ENCODE results near the gene ANO10.
"Not testable (repeated sequence)": the region's sequence is repeated elsewhere in the genome, so short reads cannot be mapped to it uniquely, and the experiment has no call there.

The ANO10 gene

DNA sequence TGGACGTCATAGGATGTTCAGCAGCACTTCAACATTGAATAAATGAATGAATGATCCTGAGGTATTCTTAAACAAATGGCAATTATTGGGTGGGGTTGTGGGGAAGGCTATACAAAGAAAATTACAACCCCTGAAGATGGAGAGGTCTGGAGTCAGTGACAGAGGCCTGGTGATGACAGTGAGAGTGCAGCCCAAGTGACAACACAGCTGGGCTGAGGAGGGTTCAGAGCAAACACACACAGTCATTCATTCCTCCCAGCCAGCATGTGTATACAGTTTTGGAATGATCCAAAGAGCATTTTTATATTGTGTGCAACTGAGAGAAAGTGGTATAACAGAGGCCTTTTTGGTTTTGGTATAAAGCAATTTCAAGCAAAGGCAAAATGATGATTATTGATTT, 148.1 kb downstream of the ANO10 start:
- DNase-seq (no peak), ATAC-seq (peak; percentile 62)

DNA sequence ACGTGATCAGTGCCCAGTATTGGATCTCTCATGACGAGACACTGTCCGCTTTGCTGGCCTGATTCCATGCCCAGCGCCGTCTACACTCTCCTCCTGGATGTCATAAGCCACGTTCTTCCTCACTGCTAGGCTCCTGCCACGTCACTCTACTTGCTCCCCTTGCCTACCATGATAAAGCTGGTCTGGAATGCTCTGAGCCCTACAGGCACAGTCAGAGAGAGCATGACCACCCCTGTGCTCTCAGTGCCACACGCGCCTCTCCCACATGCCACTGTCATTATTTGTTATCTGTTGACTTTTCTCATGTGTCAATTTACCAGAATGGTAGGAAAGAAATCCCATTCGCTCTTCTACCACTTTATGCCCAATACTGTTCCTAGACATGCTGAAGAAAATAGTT, 148.6 kb downstream of the ANO10 start:
- DNase-seq = no peak
- peak; percentile 26 for ATAC-seq

DNA sequence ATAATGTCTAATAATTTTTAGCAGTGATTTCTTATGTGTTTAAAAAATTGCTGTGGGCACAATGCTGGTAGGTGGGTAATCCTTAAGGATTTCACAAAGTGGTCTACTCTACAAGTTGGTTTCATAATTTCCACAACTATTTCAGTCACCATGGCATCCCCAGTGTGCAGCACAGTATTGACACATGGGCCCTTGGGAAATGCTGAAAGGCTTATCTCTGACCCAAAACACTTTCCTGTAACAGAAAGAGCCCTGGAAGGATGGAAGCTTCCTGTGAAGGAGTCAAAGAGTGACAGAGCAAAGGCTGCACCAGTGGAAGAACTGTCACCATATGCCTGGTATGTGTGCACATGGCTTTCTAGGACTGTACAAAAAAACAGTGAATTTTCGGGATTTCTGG, 153.7 kb downstream of the ANO10 start:
- DNase-seq (no peak), ATAC-seq (no peak)

DNA sequence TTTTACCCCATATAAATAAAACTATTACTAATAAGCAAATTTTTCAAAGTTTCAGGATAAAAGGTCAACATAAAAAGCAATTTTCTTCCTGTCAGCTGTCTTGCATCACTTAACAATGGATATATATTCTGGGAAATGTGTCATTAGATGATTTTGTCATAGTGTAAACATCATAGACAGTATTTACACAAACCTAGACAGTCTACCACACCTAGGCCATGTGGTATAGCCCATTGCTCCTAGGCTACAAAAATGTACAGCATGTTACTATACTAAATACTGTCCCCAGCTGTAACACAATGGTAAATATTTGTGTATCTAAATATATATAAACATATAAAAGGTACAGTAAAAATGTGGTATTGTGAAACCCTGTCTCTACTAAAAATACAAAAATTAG, 156.7 kb downstream of the ANO10 start:
- DNase-seq = no peak
- no peak for ATAC-seq

DNA sequence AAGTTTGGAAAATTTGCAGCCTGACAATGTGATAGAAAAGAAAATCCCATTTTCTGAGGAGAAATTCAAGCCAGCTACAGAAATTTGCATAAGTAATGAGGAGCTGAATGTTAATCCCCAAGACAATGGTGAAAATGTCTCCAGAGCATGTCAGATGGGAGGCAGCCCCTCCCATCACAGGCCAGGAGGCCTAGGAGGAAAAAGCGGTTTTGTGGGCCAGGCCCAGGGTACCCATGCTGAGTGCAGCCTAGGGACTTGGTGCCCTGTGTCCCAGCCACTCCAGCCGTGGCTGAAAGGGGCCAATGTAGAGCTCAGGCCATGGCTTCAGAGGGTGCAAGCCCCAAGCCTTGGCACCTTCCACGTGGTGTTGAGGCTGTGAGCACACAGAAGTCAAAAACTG, 159.2 kb downstream of the ANO10 start:
- not testable (repeated sequence) for ATAC-seq

DNA sequence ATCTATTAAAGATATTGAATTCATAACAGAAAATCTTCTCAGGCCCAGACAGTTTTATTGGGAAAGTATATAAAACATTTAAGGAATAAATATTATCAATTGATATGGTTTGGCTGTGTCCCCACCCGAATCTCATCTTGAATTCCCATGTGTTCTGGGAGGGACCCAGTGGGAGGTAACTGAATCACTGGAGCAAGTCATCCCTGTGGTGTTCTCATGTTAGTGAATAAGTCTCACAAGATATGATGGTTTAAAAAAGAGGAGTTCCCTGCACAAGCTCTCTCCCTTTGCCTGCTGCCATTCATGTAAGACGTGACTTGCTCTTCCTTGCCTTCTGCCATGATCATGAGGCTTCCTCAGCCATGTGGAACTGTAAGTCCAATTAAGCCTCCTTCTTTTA, 160.5 kb downstream of the ANO10 start:
- ATAC-seq = no peak

More for the DNA sequence above, 159.2 kb downstream of the ANO10 start:
- not testable (repeated sequence) for DNase-seq

DNA sequence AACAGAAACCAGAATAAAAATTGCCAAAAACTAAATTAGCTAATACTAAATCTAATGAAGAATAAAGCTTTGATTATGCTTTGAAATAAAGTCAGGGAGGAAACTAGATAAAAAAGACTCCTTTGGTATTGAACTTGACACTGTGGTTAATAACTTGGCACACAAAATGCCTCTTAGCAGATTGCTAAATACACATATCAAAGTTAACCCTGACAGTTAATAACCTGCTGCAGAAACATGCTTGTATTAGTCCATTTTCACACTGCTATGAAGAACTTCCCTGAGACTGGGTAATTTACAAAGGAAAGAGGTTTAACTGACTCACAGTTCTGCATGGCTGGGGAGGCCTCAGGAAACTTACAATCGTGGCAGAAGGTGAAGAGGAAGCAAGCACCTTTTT, 164.8 kb downstream of the ANO10 start:
- not testable (repeated sequence) for DNase-seq, ATAC-seq

More for the DNA sequence above, 160.5 kb downstream of the ANO10 start:
- no peak for DNase-seq

DNA sequence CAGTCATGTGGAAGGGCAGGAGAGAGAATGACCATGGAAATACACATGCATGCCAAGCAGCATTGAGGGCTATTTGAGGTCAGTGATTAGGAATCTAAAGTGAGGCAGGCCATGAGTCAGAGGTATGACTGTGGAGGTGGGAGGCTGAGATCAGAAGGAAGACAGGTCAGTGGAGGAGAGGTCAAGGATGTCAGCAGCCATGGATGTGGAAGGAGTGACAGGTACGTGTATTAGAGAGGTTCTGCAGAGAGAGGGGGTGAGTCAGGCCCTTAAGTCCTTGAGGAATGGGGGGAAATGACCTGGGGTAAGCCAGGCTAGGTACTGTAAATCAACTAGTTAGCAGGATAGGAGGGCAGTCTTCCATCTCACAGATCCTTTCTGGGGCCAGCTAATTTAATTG, 166.6 kb downstream of the ANO10 start:
- no peak for DNase-seq

DNA sequence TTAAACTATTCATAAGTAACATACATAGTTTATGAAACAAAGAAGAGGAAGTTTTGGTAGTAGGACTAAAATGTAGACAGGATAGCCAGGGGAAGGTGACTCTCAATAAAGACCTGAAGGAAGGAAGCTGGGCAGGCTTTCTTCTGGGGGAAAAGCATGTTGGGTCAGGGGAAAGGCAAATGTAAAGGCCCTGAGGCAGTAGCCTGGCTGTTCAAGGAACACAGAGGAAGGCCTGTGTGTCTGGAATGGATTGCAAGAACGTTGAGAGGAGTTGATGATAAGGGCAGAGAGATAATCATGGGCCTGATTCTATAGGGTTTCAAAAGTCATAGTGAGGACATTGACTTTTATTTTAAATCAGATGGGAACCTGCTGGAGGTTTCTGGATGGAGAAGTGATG, 167.8 kb downstream of the ANO10 start:
- DNase-seq (no peak), ATAC-seq (no peak)

More for the DNA sequence above, 166.6 kb downstream of the ANO10 start:
- peak; percentile 46 for ATAC-seq

DNA sequence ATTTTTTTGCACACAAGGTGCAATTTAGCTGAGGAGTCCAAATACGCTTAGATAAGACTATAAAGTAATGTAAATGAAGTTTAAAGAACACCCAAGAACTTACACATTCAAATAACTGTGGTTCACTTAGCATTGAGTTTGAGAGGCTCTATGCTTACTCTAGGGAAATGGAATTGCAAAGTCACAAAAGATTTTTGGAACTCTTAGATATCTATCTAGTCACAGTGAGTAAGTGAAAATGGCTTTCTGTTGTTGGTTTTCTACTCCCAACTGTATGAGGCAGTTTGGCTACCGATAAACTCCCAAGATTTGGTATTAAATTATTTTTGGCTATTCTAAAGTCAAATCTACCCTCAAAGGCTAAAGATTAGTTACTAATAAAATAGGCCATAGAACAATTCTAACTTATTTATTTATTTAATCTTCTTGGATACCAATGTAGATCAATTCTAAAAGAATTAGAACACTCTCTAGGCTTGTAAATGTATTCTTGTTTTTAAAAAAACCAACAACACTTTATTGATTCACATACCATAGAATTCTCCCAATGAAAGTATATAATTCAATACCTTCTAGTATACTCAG, 170.0 kb downstream of the ANO10 start:
- no peak for DNase-seq
- no peak for ATAC-seq

DNA sequence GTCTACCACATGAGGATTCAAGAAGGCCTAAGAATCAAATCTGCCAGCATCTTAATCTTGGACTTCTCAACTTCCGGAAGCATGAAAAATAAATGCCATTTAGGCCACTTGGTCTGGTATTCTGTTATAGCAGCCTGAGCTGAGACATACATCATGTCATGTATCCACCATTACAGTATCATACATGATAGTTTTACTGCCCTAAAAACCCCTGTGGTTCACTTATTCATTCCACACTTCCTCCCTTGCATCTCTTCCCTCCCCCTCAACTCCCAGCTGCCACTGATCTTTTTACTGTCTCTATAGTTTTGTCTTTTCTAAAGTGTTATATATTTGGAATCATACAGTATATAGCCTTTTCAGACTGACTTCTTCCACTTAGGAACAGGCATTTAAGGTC, 173.7 kb downstream of the ANO10 start:
- no peak for ATAC-seq
- no peak for DNase-seq

DNA sequence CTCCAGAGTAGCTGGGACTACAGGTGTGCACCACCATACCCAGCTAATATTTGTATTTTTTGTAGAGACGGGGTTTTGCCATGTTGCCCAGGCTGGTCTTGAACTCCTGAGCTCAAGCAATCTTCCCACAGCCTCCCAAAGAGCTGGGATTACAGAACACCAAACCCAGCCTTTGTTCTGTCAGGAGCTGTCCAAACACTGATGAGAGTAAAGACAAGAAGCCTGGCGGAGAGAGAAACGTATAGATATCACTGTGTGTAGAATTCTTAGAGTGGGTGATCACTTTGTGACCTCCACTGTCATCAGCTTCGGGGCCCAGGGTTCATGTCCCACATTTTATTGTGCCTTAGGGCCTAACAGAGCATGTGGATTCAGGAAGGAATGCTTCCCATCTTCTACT, 176.0 kb downstream of the ANO10 start:
- DNase-seq = no peak
- no peak for ATAC-seq

DNA sequence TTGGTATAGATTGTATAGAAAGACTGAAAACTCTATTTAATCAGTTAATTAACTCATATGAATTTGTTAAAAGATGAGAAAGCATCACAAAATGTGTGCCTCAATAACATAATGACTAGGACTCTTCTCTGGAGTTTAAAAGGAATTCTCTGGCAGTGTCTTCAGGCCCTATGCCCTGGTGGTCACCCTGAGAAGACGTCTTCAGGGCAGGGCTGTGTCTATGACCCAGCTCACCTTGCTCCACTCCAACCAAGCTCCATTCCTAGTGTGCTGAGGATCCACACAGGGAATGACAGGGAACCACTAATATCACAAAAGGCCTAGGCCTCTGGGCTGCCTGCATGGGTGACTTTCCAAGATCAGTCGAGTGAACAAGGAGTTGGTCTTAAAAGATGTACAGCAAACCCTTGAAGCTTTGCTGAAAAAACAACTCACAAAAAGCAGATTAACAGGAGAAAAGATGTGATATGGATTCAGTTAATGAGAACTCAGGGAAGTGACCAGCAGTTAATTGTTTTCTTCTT, 178.9 kb downstream of the ANO10 start:
- ATAC-seq (no peak), DNase-seq (no peak)

DNA sequence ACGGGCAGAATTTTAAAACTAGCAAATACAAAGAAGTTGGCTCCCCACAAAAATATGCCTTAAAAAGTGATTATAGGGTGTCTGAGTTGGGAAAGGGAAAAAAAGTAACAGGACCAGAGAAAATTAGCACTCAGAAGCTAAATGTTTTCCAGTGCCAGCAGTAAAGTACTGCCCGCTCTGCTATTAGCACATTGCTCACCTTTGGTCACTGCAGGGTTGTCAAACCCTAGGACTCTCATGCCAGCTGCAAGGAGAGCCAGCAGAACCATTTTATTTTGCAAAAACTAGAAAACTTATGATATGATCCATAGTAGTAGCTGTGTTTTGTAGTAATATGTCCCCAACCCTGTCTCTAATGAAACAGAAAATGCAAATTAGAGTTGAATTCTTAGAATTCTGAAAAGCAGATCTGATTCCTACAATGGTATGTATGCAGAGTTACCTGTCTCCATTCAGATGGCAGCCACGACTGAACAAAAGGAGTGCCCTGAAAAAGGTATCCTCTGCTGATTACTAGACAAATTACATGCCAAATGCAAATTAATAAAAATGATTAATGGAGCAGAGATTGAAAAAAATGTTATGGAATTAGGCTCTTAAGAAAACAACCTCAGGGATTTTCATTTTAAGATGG, 185.2 kb downstream of the ANO10 start:
- ATAC-seq (no peak), DNase-seq (no peak)

DNA sequence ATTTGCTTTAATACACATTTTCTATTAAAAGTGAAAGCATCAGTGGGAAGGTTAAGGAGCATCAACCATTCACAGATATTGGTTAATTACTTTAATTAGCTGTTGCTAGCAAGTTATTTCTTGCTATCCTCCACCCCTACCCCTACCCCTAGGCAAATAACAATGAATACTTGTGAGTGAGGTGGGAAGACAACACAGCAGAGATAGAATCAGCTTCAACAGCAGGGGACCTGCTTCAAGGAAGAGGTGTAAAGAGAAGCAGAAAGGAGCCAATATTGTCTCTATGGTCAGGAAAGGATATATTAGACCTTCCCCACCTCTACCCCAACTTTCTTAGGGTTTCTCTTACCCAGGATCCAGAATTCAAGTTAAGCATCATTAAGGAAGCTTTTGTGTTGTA, 186.1 kb downstream of the ANO10 start:
- DNase-seq = no peak
- no peak for ATAC-seq

DNA sequence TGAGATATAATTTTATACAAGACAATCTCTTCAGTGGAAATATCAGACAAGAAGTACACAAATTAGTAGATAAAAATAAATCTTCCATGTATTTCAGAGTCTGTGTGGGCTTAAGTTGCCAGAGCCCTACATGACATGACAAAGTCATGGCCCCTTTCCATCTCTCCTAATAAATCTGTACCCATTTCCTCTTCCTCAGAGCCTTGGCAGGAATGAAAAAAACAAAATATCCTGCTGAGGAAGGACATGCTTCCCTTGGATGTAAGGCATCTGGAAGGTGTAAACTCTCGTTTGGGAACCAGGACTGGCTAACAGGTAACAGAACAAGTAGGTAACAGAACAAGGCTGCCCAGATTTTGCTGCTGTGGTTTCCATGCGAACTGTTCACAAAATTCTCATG, 187.4 kb downstream of the ANO10 start:
- DNase-seq = no peak
- no peak for ATAC-seq

DNA sequence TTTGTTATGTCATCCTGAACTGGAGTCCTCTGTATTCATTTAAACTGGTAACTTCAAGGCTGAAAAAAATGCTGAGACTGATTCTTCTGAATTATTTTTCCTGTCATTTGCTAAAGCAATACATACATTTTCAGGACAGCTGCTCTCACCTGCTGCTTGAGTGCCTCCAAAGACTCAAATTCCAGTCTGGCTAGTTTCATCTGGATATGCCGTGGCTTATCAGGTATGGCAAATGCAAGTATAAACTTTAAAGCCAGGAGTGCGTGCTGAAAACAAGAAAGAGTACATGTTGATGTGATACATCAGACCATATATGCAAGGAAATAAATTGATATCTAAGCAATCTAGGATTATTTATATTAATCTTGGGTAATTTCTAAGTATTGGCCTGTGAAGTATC, 189.3 kb downstream of the ANO10 start:
- no peak for ATAC-seq

DNA sequence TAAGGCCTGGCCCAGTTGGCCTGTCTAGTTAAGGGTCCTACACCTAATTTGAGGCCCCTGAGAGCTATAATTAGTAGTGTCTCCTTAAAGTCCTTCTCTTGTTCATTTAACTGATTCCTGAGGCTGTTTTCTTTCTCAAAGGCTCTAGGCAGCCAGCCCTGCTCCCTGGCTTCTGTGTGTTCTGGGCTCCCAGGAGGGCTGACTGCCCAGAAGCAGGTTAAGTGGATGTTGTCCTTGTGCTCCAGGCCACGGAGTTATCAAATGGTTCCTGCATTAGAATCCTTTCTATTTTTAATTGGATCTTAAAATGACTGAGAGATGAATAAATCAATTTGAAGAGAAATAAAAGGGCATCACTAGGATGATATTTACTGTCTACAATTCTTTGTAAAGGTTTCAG, 195.4 kb downstream of the ANO10 start:
- DNase-seq (no peak), ATAC-seq (no peak)

More for the DNA sequence above, 189.3 kb downstream of the ANO10 start:
- no peak for DNase-seq

DNA sequence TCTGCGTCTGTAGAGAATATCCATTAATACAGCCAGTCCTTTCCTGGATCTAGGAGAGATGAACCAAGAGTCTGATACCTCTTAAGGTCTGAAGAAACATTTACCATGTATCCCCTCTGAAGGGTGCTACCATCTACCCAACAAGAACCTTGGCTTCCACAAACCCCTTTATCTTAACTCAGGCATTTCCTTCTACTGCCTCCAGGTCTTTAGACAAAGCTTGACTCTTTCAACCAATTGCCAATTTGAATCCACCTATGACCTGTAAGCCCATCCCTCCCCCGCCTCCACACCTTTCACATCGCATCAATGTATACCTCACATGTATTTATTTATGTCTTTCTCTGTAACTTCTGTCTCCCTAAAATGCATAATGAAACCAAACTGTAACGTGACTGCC, 196.0 kb downstream of the ANO10 start:
- ATAC-seq = no peak
- no peak for DNase-seq

DNA sequence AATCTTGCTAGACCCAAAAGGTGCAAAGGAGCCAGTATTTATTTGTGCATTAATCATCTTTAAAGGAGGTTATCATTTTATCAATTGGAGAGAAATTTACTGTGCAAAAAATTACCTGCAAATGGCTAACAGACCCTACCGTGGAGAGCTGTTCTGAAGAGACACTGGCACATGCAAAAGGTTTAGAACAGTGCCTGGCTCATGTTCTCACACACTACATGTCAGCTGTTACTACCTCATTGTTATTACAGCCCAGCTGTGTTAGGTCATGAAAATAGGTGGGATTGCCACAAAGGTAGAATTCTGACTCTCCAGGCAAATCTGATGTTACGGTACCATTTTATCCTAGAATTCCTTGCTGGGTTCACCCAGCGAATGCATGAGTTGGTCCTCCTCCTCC, 198.2 kb downstream of the ANO10 start:
- DNase-seq (no peak), ATAC-seq (no peak)

DNA sequence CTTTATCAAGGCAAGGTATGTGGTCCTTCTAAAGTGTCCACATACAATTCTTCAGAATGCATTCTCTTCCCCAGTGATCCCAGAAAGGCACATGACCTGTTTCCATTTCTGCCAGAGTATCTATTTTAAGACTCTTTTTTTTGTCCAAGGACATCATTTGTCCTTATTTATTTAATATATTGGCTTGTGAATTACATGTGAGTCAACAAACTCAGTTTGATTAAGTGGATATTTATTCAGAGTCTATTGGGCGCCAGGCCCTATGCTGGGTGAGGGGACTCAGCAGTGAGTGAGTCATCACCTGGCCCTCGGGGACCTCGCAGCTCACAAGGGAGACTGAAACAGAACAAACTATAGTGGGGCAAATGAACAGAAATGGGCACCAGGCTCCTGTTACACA, 198.7 kb downstream of the ANO10 start:
- ATAC-seq = no peak
- DNase-seq = no peak

DNA sequence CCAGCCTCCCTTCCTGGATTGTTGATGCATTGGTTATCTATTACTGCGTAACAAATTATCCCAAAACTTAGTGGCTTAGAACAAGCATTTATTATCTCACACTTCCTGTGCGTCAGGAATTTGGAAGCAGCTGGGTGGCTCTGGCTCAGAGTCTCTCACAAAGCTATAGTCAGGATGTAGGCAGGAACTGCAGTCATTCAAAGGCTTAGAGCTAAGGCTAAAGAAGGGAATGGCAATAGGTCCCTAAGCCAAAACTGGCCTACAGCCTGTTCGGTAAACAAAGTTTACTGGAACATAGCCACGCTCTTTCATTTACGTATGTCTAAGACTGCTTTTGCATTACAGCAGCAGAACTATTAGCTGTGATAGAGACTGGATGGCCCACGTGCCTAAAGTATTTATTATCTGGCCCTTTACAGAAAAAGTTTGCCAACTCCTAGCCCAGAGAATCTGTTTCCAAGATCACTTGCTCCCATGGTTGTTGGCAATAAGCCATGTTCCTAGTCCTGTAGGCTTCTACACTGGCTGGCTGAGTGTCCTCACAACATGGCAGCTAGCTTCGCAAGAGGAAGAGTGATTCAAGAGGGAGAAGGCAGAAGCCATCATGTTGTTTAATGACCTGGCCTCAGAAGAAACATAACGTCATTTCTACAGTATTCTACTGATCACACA, 203.1 kb downstream of the ANO10 start:
- ATAC-seq (no peak), DNase-seq (no peak)

DNA sequence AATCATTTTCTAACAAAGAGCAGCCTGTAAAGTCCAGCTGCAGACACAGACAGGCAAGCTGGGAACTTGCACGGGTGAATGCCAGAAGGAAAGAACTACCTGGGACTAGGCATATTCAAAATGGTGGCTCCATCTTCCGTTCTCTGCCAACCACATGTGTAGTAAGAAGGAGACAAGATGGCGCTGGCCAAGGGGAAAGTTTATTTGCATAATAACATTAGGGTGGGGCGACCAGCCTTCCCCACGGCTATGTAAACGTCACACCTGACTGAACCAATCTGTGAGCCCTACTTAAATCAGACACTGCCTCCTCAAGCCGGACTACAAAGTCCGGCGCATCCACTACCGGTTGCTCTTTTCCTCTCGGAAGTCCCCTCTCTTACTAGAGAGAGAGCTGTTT, 204.7 kb downstream of the ANO10 start:
- DNase-seq (no peak), ATAC-seq (no peak)

DNA sequence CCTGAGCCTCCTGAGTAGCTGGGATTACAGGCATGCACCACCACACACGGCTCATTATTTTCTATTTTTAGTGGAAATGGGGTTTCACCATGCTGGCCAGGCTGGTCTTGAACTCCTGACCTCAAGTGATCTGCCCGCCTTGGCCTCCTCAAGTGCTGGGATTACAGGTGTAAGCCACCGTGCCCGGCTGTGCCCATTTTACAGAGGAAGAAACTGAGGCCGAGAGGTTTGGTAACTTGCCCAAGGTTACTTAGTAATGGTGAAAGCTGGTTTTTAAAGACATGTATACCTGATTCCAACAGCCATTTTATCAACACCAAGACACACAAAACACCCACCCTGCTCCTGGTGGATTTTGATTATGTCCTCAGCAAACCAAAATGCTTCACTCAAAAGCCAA, 206.7 kb downstream of the ANO10 start:
- DNase-seq (no peak), ATAC-seq (no peak)
